Renal cortex interstitium (tissue), 15 donors: ENCODE measurements around the gene MFSD6L. TPM values are rescaled to one million over a fixed set of nuclear protein-coding genes. Genes with fewer than 3 reads are reported as not detected.

Source experiments
- DNase-seq, 11 donors: peaks; one replicate each; pipeline ENCODE4 v3.0.0-alpha.2; 2013; ENCODE audit warnings: low read depth in 9 of 11, low spot score in 4 of 11; ENCODE audit errors: extremely low read depth in 1 of 11
- long read RNA-seq, 16 experiments: transcript quantifications; one replicate each; lab custom pipeline, GENCODE V29; 2026
- polyA plus RNA-seq, 3 donors: library from polyadenylated mRNA; unstranded; fragments of 120-200 nt; gene quantifications; one replicate each; pipeline ENCODE4 v1.2.1, GENCODE V29; 2013; ENCODE audit not compliant: insufficient read length in 3 of 3

The MFSD6L gene, protein sequence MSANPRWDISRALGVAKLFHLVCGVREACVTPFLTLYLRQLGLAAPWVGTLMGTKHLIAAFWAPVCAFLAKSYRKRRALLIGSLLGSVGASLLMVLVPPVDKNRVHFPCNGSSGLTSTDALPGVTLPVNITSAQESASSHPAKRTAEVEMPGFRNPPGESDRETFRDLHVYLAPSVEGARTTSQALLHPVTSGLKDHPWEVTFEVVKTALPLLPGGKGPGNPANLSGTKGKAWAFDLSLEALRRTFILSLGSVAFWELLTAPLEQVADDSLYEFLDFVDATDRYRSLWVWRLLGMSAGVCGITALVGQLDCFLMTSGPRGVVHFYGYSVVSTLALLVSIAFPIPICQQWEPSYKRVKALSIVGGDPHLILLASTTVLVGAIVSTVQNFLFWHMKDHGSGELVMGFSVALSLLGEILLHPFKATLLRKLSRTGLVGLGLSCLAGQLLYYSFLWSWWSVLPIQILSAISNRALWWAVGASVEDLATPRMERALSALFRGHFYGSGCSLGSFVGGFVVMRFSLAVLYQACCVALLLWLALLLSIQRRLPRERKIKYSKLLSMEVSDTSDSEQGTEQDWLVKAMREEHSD
- 1 to 10 TPM; 2.4 to 3.6 (median 3.3) TPM for polyA plus RNA-seq
- long read RNA-seq, donor 1, transcript MFSD6L-201 (1 exons, 2,188 nt), result major isoform, 9 of 9 reads
- long read RNA-seq, donor 1, partial matches to known transcripts, result 0 of 9 reads
- long read RNA-seq, donor 1, other reads (novel, unspliced or antisense), result 0 of 9 reads
- long read RNA-seq, donor 2, partial matches to known transcripts, result 0 of 2 reads
- long read RNA-seq, donor 2, other reads (novel, unspliced or antisense), result 0 of 2 reads
- long read RNA-seq, donor 3, transcript MFSD6L-201 (1 exons, 2,188 nt), result major isoform, 5 of 5 reads
- long read RNA-seq, donor 3, partial matches to known transcripts, result 0 of 5 reads
- long read RNA-seq, donor 3, other reads (novel, unspliced or antisense), result 0 of 5 reads
- long read RNA-seq, donor 4, transcript MFSD6L-201 (1 exons, 2,188 nt), result major isoform, 5 of 5 reads
- long read RNA-seq, donor 4, partial matches to known transcripts, result 0 of 5 reads
- long read RNA-seq, donor 4, other reads (novel, unspliced or antisense), result 0 of 5 reads
- long read RNA-seq, donor 5, result 0 reads
- long read RNA-seq, donor 6, partial matches to known transcripts, result 0 of 4 reads
- long read RNA-seq, donor 6, other reads (novel, unspliced or antisense), result 0 of 4 reads
- long read RNA-seq, donor 7, transcript MFSD6L-201 (1 exons, 2,188 nt), result major isoform, 6 of 6 reads
- long read RNA-seq, donor 7, partial matches to known transcripts, result 0 of 6 reads
- long read RNA-seq, donor 7, other reads (novel, unspliced or antisense), result 0 of 6 reads
- long read RNA-seq, donor 8, result 0 reads
- long read RNA-seq, donor 9, transcript MFSD6L-201 (1 exons, 2,188 nt), result major isoform, 5 of 5 reads
- long read RNA-seq, donor 9, partial matches to known transcripts, result 0 of 5 reads
- long read RNA-seq, donor 9, other reads (novel, unspliced or antisense), result 0 of 5 reads
- long read RNA-seq, donor 10, partial matches to known transcripts, result 0 of 4 reads
- long read RNA-seq, donor 10, other reads (novel, unspliced or antisense), result 0 of 4 reads
- long read RNA-seq, donor 11, transcript MFSD6L-201 (1 exons, 2,188 nt), result major isoform, 7 of 7 reads
- long read RNA-seq, donor 11, partial matches to known transcripts, result 0 of 7 reads
- long read RNA-seq, donor 11, other reads (novel, unspliced or antisense), result 0 of 7 reads
- long read RNA-seq, donor 12, transcript MFSD6L-201 (1 exons, 2,188 nt), result major isoform, 7 of 7 reads
- long read RNA-seq, donor 12, partial matches to known transcripts, result 0 of 7 reads
- long read RNA-seq, donor 12, other reads (novel, unspliced or antisense), result 0 of 7 reads
- long read RNA-seq, donor 13, result 0 reads
- long read RNA-seq, donor 14, transcript MFSD6L-201 (1 exons, 2,188 nt), result major isoform, 11 of 11 reads
- long read RNA-seq, donor 14, partial matches to known transcripts, result 0 of 11 reads
- long read RNA-seq, donor 14, other reads (novel, unspliced or antisense), result 0 of 11 reads
- long read RNA-seq, donor 15, partial matches to known transcripts, result 0 of 2 reads
- long read RNA-seq, donor 15, other reads (novel, unspliced or antisense), result 0 of 2 reads
- long read RNA-seq, donor 16, transcript MFSD6L-201 (1 exons, 2,188 nt), result major isoform, 20 of 20 reads
- long read RNA-seq, donor 16, partial matches to known transcripts, result 0 of 20 reads
- long read RNA-seq, donor 16, other reads (novel, unspliced or antisense), result 0 of 20 reads

DNA sequence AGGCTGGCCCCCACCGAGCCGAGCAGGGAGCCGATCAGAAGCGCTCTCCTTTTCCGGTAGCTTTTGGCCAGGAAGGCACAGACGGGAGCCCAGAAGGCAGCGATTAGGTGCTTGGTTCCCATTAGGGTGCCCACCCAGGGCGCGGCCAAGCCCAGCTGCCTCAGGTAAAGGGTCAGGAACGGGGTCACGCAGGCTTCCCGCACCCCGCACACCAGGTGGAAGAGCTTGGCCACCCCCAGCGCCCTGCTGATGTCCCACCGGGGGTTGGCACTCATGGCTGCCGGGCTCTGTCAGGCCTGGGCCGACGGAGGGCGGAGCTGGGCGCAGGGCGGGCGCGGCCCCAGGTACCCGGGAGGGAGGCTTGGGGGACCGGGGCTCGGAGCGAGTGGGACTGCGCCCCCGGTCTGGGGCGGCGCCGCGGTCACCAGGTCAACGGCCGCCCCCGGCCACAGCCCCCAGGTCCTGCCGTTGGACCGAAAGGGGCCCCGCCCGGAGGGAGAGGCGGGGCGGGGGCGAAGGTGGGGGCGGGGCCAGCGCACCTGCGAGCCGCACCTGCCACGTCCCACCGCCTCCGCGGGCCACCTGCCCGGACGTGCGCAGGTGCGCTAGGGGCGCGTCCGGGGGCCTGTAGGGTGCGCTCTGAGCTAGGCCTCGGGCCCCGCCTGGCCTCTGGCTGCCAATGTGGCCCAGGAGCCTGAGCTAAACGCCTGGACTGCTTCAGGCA, at the start of gene MFSD6L:
MFSD6L (minus strand) TSS at position 520 of the 724 bp plus-strand sequence; CDS start at position 275, 245 bp downstream.
- DNase-seq, result peak in 4 of 11 donors; percentile 39 to 62 (median 48)

DNA sequence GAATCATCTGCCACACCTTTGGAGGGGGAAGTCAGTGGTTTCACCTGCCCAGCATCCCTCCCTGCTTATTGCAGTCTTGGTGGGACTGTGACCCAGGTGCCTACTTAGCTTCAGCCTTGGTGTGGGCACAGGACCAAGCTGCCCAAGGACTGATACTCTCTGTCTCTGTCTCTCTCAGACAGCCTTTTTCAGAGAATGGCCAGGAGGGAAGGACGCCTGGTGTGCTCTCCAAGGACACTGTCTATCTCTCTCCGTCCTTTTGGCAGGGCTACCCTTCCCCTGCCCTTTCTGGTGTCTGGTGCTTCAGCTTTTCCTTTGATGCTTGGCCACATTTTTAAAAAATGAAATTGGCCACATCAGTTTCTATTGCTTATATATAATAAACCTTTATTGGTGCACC, 48.7 kb upstream of the MFSD6L start:
- DNase-seq, result no peak

DNA sequence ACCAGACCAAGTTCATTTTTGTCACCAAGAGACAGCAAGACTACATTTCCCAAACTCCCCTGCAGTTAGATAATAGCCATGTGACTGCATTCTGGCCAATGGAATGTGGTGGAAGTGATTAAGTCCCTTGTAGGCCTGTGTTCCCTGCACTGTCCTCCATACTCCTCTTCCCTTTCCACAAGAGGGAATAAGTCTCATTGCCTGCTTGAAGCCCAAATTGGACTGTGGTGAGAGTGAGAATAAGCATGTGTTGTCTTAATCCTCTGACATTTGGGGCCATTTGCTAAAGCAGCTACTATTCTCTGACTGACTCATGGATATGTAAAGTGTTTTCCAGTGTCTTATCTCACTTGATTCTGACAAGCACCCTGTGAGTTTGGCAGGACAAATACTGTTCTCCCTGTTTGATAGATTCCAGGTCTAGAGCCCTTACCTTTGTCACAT, 47.6 kb upstream of the MFSD6L start:
- no peak for DNase-seq

DNA sequence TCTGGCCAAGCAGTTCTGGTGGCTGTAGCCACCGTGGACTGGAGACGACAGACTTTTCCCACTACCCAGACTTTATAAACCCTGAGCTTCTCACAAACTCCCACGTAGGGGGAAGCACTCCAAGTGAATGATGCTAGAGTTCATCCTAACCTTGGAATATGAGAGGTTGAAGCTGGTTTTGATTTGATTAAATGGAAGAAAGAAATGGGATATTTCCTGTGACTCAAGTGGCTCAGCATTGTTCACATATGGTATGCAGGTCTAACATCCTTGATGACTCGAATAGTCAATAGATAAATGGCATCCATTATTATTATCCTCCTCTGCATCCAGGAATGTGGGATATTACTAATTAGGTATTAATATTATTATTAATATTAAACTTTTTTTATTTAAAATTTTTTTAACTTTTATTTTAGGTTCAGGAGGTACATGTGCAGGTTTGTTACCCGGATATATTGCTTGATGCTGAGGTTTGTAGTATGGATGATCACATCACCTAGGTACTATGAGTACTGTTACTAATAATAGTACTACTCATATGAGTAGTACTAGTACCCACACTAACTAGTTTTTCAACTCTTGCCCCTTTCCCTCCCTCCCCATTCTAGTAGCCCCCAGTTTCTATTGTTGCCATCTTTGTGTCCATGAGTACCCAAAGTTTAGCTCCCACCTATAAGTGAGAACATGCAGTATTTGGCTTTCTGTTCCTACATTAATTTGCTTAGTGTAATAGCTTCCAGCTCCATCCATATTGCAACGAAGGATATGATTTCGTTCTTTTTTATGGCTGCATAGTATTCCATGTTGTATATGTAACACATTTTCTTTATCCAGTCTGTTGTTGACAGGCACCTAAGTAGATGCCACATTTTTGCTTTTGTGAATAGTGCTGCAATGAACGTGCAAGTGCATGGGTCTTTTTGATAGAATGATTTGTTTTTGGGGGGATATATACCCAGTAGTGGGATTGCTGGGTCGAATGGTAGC, 45.4 kb upstream of the MFSD6L start:
- no peak for DNase-seq

DNA sequence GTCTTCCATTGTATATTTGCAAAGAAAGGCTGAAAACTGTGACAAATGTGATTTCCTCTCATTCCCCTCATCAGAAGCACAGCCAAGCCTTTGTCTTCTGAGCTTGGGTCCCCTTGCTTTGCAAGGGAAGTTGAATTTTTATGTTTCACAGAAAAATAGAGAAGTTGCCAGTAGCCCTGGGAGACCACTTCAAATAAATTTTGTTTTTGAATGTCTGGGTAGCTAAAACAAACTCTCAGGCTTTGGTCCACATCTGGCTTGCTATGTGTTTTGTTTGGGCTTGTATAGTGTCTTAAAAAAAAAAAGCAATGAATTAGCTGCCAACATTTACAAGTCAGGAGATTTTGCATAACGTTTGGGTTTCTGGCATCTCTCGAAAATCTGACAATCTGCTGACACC, 44.2 kb upstream of the MFSD6L start:
- DNase-seq, result no peak

DNA sequence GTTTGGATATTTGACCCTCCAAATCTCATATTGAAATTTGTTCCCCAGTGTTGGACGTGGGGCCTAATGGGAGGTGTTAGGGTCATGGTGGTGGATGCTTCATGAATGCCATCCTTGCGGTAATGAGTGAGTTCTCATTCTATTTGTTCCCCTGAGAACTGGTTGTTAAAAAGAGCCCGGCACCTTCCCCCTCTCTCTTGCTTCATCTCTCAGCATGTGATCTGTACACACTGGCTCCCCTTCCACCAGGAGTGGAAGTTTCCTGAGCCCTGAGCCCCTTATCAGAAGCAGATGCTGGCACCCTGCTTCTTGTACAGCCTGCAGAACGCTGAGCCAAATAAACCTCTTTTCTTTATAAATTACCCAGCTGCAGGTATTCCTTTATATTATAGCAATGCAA, 42.7 kb upstream of the MFSD6L start:
- DNase-seq, result no peak

DNA sequence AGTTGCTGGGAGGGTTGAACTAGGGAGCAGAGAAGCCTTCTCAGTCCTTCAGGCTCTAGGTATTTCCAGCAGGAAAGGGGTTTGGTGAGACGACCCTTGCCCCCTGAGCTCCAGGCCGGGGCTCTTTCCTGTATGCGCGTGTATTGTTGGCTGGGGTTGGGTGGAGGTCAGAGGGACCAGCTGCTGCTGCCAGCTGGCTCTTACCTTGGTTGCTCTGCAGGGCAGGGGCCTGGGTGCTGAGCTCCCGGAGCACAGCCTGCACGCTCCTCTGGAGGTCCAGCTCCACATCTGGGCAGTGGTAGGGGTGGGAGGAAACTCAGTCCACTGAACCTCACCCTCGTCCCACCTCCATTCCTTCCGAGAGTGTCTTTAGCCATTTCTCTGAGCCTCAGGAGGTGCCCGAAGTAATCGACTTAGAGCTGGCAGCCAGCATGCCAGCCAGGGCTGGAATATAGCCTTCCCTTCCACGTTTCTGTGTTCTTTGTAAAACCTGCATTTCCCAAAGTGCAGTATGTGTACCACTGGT, 40.3 kb upstream of the MFSD6L start:
- DNase-seq, result no peak

DNA sequence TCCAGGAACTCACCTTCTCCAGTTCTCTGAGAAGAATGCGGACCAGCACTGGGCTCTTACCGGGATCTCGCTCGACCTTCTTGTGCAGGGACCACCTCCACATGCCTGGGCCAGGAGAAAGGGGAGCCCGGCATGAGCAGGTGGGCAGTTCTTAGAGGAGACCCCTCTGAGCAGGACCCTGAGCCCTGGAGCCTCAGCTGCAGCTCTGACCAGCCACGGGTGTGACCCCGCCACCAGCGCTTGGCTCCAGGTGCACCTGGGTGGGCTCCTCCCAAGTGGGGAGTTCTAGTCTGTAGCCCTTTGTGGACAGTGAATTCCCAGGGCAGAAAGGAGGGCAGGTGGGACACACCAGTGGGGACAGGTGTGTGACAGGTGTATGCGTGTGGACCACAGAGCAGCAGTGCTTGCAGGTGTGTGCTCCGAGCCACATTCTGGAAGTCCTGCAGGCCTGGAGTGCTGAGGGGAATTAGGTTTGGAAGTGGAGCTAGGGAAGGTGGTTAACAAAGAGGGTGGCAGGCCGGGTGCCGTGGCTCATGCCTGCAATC, 39.5 kb upstream of the MFSD6L start:
- no peak for DNase-seq

DNA sequence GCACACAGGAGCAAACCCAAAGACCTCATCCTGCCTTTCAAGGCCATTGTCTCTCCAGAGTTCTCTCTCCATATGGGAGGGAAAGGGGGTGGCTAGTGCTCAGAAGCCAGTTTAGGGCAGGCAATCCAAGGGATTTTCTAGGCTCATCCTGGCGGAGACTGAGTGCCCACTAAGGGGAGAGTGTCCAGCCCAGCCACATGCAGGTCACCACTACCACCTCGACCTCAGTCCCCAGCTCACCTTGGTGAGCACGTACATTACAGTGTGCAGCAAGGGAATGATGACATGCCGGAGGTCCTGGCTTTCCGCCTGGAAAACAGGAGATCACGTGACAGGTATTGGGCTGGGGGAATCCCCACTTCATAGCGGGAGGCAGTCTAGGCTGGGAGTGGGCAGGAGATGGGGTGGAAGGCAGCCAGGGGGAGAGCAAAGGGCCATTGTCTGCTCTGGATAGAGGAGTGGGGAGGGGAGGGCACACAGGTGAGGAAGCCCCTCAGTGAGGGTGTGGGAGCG, 38.5 kb upstream of the MFSD6L start:
- no peak for DNase-seq

DNA sequence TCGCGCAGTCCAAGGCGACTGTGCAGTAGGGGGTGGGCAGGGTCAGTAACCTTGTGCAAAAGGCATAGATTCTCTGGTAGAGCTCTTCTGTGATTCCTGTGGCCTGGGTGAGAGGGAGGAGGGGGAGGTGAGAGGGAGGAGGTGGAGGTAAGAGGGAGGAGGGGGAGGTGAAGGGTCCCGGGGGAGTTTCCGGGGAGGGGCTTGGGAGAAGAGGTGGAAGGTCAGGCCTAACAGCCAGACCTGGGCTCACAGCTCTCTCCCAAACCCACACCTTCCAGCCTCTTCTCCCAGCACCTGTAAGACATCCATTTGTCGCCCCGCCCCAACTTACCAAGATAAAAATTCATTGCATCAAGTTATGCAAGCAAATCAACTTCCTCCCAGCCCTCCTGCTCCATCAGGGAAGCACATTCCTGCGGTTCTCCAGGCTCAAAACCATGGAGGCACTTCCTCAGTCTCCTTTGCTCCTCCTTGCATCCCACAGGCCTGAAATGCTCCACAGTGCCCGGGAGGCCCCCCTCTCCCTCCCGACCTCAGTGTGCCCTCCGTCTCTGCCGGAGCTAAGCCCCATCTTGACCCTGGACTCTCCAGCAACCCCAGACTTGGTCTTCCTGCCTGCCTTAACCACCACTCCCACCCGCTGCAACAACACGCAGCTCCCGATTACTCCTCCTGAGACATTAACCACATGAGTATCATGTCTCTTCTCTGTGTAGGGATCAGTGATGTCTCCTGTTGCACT, 37.8 kb upstream of the MFSD6L start:
- DNase-seq, result no peak

DNA sequence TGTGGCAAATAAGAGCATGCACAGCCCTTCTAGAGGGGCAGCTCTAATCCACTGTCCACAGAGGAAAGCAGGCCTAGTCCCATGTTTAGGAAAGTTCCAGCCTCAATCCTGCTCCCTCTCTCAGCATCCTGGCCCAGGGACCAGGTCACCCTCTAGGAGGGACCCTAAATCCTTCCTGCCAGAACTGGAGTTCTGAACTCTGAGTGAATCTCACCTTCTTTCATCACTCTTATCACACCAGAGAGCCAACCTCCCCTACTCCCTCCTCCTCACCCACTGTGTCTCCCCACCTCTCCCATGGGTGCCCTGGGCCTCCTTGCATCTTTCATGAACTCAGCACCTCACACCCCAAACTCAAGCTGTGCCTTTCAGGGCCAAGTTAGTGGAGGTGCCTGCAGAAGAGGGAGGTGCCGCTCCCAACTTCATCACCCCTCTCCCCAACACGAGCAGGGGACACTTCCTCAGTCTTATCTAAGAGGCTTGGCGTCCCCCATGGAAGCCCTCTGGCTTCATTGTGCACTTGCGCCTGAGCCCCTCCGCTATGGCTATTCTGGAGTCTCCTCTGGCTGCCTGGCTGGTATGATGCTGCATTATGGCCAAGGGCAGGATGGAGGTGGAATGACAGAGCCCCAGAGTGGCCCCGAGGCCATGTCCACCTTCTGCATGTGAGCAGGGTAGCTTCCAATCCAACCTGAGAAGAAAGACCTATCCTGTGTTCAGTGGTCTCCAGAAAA, 36.6 kb upstream of the MFSD6L start:
- no peak for DNase-seq

DNA sequence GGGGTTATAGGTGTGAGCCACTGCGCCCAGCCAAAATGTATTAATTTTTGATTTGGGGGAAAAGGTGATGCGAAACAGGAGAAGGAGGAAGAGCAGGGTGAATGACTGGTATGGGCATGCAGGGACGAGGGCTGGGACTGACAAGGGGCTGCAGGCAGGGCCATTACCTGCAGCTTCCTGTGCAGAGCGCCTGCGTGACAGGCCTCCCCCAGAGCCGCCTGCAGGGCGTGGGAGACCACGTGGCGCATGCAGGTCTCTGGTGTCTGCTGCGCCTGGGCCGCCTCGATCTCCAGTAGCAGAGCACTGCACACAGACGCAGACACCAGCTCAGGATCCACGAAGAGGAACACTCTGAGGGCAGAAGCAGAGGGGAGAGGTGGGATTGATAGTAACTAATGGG, 35.9 kb upstream of the MFSD6L start:
- no peak for DNase-seq

DNA sequence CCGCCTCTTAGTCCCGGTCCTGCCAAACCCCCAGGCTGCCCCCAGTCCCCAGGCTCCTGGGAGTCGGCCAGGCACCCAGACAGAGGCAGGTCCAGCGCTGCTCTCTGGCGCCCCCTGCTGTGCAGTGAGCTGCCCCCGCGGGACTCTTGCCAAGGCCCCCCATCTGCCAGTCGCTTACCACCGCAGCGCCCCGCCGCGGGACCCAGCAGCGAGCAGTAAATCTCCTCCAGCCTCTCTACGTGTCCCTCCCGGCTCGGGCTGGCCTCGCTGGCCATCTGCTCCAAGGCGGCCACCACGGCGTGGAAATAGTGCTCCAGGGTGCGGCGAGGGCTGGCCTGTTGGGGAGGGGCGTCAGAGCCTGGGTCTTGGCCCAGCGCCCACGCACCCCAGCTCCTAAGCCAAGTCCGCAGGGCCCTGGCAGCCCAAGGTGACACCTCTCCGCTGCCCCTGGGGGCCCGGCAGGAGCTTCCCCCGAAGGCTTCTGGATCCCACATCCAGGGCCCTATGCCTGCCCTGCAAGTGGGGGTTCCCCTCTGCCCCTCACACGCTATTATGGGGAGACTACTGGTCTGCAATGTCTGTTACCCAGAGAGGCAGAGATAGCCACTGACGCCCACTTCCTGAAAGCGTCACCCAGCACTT, 33.7 kb upstream of the MFSD6L start:
- DNase-seq, result no peak
